ENCODE results near the gene SYT3.
"Not testable (repeated sequence)": the region's sequence is repeated elsewhere in the genome, so short reads cannot be mapped to it uniquely, and the experiment has no call there.

SYT3 gene

GRCh38 chr19:50636317-50637085 lies 3.2 kb downstream of the SYT3 start:
- DNase-seq (ENCODE audit: low spot score): no peak

- DNase-seq (ENCODE audit: low spot score): no peak
These were observed 5.7 kb downstream of the SYT3 start for GRCh38 chr19:50633973-50634372.

GRCh38 chr19:50633359-50633758 lies 6.3 kb downstream of the SYT3 start:
- no peak for DNase-seq (ENCODE audit: low spot score)

- DNase-seq (ENCODE audit: low spot score): no peak
These were observed 7.4 kb downstream of the SYT3 start for GRCh38 chr19:50632151-50632835.

GRCh38 chr19:50629801-50630200 lies 9.9 kb downstream of the SYT3 start:
- no peak for DNase-seq (ENCODE audit: low spot score)

GRCh38 chr19:50629194-50629593 lies 10.5 kb downstream of the SYT3 start:
- no peak for DNase-seq (ENCODE audit: low spot score)

- DNase-seq (ENCODE audit: low spot score): no peak
These were observed 11.1 kb downstream of the SYT3 start for GRCh38 chr19:50628551-50628950.

GRCh38 chr19:50628146-50628545 lies 11.5 kb downstream of the SYT3 start:
- no peak for DNase-seq (ENCODE audit: low spot score)

GRCh38 chr19:50626795-50627194 lies 12.9 kb downstream of the SYT3 start:
- no peak for DNase-seq (ENCODE audit: low spot score)

GRCh38 chr19:50626011-50626410 lies 13.7 kb downstream of the SYT3 start:
- DNase-seq (ENCODE audit: low spot score): no peak

GRCh38 chr19:50624949-50625600 lies 14.6 kb downstream of the SYT3 start:
- DNase-seq (ENCODE audit: low spot score): no peak

- not testable (repeated sequence) for DNase-seq (ENCODE audit: low spot score)
These were observed 19.2 kb downstream of the SYT3 start for GRCh38 chr19:50620394-50620906.

GRCh38 chr19:50619184-50619583 lies 20.5 kb downstream of the SYT3 start:
- DNase-seq (ENCODE audit: low spot score): not testable (repeated sequence)

GRCh38 chr19:50618379-50618778 lies 21.3 kb downstream of the SYT3 start:
- not testable (repeated sequence) for DNase-seq (ENCODE audit: low spot score)

GRCh38 chr19:50612504-50613404 lies 26.9 kb downstream of the SYT3 start:
- not testable (repeated sequence) for DNase-seq (ENCODE audit: low spot score)

GRCh38 chr19:50607874-50608785 lies 31.6 kb downstream of the SYT3 start:
- DNase-seq (ENCODE audit: low spot score): peak; percentile 92

- no peak for DNase-seq (ENCODE audit: low spot score)
These were observed 32.3 kb downstream of the SYT3 start for GRCh38 chr19:50607388-50607787.

- not testable (repeated sequence) for DNase-seq (ENCODE audit: low spot score)
These were observed 33.4 kb downstream of the SYT3 start for GRCh38 chr19:50606059-50606836.

- DNase-seq (ENCODE audit: low spot score): not testable (repeated sequence)
These were observed 35.2 kb downstream of the SYT3 start for GRCh38 chr19:50604264-50605073.
